OCI-LY3 (cell line): Measurements from ENCODE around the gene PCNX2.
"Not testable (repeated sequence)": the region's sequence is repeated elsewhere in the genome, so short reads cannot be mapped to it uniquely, and the experiment has no call there.

ENCODE experiments used
- H2AFZ ChIP-seq: fragments of 200-600, 300-600 bp; shearing (Covaris generic); 2 replicates; pipeline ENCODE4 v1.6.0; 2014; ENCODE audit warnings: antibody characterized with exemption, low read depth, low read length
- H3K27ac ChIP-seq: fragments of 200-600, 300-600 bp; sonication (generic); 2 replicates; pipeline ENCODE4 v1.5.1; 2014; ENCODE audit warnings: mild to moderate bottlenecking, low read length, moderate library complexity, mixed read lengths
- H3K27me3 ChIP-seq: fragments of 200-600, 300-600 bp; sonication (generic); 2 replicates; pipeline ENCODE4 v1.6.1; 2014; ENCODE audit warnings: low read depth, low read length, mixed read lengths
- H3K36me3 ChIP-seq: fragments of 200-600, 300-600 bp; sonication (generic); replicated peaks from 2 replicates; pipeline ENCODE3; 2014; ENCODE audit warnings: low read depth, low read length, mixed read lengths
- H3K4me1 ChIP-seq: fragments of 300-600, 200-600 bp; sonication (generic); 2 replicates; pipeline ENCODE4 v1.6.1; 2014; ENCODE audit warnings: low read length, mixed read lengths
- H3K4me2 ChIP-seq: fragments of 200-600, 300-600 bp; sonication (generic); 2 replicates; pipeline ENCODE4 v1.6.1; 2014; ENCODE audit warnings: low read length, mixed read lengths
- H3K4me3 ChIP-seq: fragments of 300-600, 200-600 bp; sonication (generic); 2 replicates; pipeline ENCODE4 v1.5.1; 2014; ENCODE audit warnings: antibody characterized with exemption, mild to moderate bottlenecking, low read length, moderate library complexity
- H3K79me2 ChIP-seq: fragments of 300-600, 200-600 bp; shearing (Covaris generic); 2 replicates; pipeline ENCODE4 v1.6.1; 2014; ENCODE audit warnings: mild to moderate bottlenecking, low read length, mixed read lengths
- H3K9ac ChIP-seq: fragments of 300-600, 200-600 bp; shearing (Covaris generic); 2 replicates; pipeline ENCODE4 v1.6.0; 2014; ENCODE audit warnings: mild to moderate bottlenecking, low read length, moderate library complexity
- H3K9me3 ChIP-seq: fragments of 200-600, 300-600 bp; shearing (Covaris generic); 2 replicates; pipeline ENCODE4 v1.6.1; 2014; ENCODE audit warnings: low read length, mixed read lengths; ENCODE audit not compliant: insufficient read depth
- H4K20me1 ChIP-seq: fragments of 200-600, 300-600 bp; sonication (generic); 2 replicates; pipeline ENCODE4 v1.6.1; 2016; ENCODE audit warnings: low read length, mixed read lengths; ENCODE audit not compliant: insufficient read depth
- EZH2phosphoT487 ChIP-seq: fragments of 200-600 bp; shearing (Covaris generic); IDR thresholded peaks from 2 replicates; pipeline ENCODE4 v1.6.1; 2018; ENCODE audit warnings: antibody characterized with exemption, mixed run types, low read depth
- TF ChIP-seq, protein P1 (sequence below): fragments of 200-600, 300-600 bp; sonication (generic); IDR thresholded peaks from 2 replicates; pipeline ENCODE4 v1.5.1; 2014; ENCODE audit warnings: antibody characterized with exemption, low read length, low read depth

The PCNX2 gene

DNA sequence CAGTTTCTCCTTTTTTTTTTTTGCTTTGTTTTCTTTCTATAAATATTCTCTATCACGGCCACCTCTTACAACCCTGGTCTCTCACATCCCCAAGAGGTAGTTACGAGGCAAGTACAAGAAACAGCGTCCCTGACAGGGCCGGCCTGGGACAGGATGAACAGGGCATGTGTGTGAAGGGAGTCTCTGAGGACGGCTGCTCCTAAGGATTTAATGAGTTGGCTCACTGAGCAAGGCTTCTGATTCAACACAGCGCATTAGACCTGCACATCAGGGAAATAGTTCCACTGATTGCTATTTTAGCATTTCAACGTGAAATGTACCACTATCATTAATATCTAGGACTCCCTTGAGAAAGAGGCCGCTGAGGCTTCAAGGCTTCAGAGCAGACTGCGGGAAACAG, 291.1 kb downstream of the PCNX2 start:
- H3K4me3 ChIP-seq = no peak overlapping the region
- TF ChIP-seq, protein P1, sequence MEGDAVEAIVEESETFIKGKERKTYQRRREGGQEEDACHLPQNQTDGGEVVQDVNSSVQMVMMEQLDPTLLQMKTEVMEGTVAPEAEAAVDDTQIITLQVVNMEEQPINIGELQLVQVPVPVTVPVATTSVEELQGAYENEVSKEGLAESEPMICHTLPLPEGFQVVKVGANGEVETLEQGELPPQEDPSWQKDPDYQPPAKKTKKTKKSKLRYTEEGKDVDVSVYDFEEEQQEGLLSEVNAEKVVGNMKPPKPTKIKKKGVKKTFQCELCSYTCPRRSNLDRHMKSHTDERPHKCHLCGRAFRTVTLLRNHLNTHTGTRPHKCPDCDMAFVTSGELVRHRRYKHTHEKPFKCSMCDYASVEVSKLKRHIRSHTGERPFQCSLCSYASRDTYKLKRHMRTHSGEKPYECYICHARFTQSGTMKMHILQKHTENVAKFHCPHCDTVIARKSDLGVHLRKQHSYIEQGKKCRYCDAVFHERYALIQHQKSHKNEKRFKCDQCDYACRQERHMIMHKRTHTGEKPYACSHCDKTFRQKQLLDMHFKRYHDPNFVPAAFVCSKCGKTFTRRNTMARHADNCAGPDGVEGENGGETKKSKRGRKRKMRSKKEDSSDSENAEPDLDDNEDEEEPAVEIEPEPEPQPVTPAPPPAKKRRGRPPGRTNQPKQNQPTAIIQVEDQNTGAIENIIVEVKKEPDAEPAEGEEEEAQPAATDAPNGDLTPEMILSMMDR = no peak
- TF ChIP-seq EZH2phosphoT487 = no peak
- no peaks in the 10 kb centered on the region for H3K9me3 ChIP-seq
- no peaks in the 10 kb centered on the region for H4K20me1 ChIP-seq
- H3K4me2 ChIP-seq = no peak overlapping the region
- H3K4me1 ChIP-seq = no peaks in the 10 kb centered on the region
- no peaks in the 10 kb centered on the region for H3K79me2 ChIP-seq
- no peaks in the 10 kb centered on the region for H3K27me3 ChIP-seq
- no peak overlapping the region for H3K9ac ChIP-seq
- H3K36me3 ChIP-seq = no peaks in the 10 kb centered on the region
- no peak overlapping the region for H2AFZ ChIP-seq
- H3K27ac ChIP-seq = no peak overlapping the region

GRCh38 chr1:233003638-233004037, 291.9 kb downstream of the PCNX2 start:
- H3K9me3 ChIP-seq, H4K20me1 ChIP-seq, H3K4me3 ChIP-seq, H3K9ac ChIP-seq, H3K4me2 ChIP-seq, H2AFZ ChIP-seq, H3K79me2 ChIP-seq, H3K27me3 ChIP-seq, H3K27ac ChIP-seq, H3K4me1 ChIP-seq, H3K36me3 ChIP-seq: not testable (repeated sequence)

DNA sequence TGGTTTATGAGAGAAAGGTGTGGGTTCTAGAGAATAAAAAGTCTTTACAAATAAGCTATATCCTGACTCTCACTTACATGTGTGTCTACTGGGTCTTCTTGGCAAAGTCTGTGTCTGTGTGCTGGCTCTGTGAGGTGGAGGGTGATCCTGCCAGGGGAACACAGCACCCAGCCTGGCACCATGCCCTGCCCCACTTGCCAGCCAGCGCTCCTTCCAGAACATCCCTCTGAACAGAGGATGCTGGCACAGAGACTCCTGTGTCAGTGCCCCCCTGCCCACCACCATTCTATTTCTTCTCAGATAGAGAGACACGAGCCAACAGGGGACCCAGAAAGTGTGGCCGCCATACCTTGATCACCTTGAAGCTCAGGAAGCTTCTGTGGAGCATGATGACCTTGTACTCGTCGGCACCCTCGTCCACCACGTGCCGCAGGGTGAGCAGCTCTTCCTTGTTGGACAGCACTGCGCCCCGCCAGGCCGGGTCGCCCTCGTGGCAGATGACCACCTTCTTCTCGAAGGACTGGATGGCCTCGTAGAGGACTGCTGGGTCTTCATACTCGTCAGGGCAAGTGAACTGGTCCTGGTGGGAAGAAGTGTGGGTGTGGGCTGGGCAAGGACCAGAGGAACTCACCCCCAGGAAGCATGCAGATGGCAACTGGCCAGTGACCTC, 295.4 kb downstream of the PCNX2 start:
- no peaks in the 10 kb centered on the region for H3K36me3 ChIP-seq
- no peak overlapping the region for H3K27ac ChIP-seq
- no peak overlapping the region for H3K4me2 ChIP-seq
- no peak for TF ChIP-seq EZH2phosphoT487
- TF ChIP-seq, protein P1 = no peak
- no peaks in the 10 kb centered on the region for H3K79me2 ChIP-seq
- no peaks in the 10 kb centered on the region for H3K9me3 ChIP-seq
- no peaks in the 10 kb centered on the region for H3K4me1 ChIP-seq
- no peaks in the 10 kb centered on the region for H3K27me3 ChIP-seq
- no peaks in the 10 kb centered on the region for H4K20me1 ChIP-seq
- H3K4me3 ChIP-seq = no peak overlapping the region
- no peak overlapping the region for H3K9ac ChIP-seq
- H2AFZ ChIP-seq = no peak overlapping the region

DNA sequence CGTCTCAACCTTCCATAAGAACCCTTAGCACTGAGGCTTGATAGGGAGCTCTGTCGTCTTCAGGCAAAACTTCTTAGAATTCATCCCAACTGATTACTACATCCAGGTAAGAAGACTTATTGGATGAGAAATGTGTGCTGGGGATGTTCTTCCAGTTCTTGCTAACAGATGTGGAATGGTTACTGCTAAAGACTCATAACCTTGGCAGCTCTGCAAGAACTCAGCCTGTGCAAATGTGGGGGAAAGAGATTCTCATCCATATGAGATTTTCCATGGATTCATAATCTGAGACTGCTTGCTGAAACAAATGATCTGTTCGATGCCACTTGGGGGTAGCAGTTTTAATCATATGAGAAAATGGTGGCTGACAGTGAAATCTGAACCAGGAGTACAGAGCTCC, 296.9 kb downstream of the PCNX2 start:
- Histone ChIP-seq H3K9ac (no peak overlapping the region), H3K27ac (no peak overlapping the region)
- TF ChIP-seq, protein P1 = no peak
- TF ChIP-seq EZH2phosphoT487 = no peak

More for the DNA sequence above, 296.9 kb downstream of the PCNX2 start:
- H4K20me1 ChIP-seq = no peaks in the 10 kb centered on the region
- no peaks in the 10 kb centered on the region for H3K79me2 ChIP-seq
- peaks cover 2% of the 10 kb centered on the region for H3K36me3 ChIP-seq
- no peaks in the 10 kb centered on the region; the same call in 1 of the 2 replicates for H3K9me3 ChIP-seq
- H3K4me3 ChIP-seq = no peak overlapping the region
- H3K4me2 ChIP-seq = no peak overlapping the region
- H2AFZ ChIP-seq = no peak overlapping the region
- H3K27me3 ChIP-seq = no peaks in the 10 kb centered on the region
- H3K4me1 ChIP-seq = no peaks in the 10 kb centered on the region
